Activated T-cell treated with anti-CD3 and anti-CD28 coated beads for 4 hours (primary cell): ENCODE data around the gene ERMP1.
"Not testable (repeated sequence)": the region's sequence is repeated elsewhere in the genome, so short reads cannot be mapped to it uniquely, and the experiment has no call there.

Experiments used
- DNase-seq: peaks from one replicate; pipeline ENCODE4 v3.0.0-alpha.2; 2020

Gene ERMP1, protein sequence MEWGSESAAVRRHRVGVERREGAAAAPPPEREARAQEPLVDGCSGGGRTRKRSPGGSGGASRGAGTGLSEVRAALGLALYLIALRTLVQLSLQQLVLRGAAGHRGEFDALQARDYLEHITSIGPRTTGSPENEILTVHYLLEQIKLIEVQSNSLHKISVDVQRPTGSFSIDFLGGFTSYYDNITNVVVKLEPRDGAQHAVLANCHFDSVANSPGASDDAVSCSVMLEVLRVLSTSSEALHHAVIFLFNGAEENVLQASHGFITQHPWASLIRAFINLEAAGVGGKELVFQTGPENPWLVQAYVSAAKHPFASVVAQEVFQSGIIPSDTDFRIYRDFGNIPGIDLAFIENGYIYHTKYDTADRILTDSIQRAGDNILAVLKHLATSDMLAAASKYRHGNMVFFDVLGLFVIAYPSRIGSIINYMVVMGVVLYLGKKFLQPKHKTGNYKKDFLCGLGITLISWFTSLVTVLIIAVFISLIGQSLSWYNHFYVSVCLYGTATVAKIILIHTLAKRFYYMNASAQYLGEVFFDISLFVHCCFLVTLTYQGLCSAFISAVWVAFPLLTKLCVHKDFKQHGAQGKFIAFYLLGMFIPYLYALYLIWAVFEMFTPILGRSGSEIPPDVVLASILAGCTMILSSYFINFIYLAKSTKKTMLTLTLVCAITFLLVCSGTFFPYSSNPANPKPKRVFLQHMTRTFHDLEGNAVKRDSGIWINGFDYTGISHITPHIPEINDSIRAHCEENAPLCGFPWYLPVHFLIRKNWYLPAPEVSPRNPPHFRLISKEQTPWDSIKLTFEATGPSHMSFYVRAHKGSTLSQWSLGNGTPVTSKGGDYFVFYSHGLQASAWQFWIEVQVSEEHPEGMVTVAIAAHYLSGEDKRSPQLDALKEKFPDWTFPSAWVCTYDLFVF

GRCh38 chr9:5832538-5833529 is at the start of gene ERMP1:
Gene ERMP1 (minus strand): TSS chr9:5833117. CDS start chr9:5833027, 90 bp downstream.
- peak; percentile 86 for DNase-seq

GRCh38 chr9:5882244-5883012 is 49.5 kb upstream of the ERMP1 start:
- DNase-seq, result not testable (repeated sequence)

- DNase-seq, result no peak
These were observed 46.7 kb upstream of the ERMP1 start for GRCh38 chr9:5879419-5880181.

DNA sequence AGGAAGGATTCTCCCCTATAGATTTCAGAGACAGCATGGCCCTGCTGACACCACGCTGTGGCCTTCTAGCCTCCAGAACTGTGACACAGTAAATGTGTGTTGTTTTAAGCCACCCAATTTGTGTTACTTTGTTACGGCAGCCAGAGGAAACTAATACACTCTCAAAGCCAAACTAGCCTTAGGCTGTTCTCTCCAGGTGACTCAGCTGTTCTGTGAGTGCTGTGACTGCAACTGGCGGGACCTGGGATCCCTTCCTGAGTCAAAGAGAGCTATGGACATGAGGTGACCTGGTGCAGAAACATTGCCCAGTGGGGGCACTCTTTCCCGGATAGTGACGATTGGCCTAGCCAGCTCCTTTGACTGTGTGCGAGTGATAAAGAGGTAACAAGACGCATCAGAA is 43.8 kb upstream of the ERMP1 start:
- no peak for DNase-seq

- DNase-seq, result no peak
These were observed 43.1 kb upstream of the ERMP1 start for GRCh38 chr9:5876026-5876425.

GRCh38 chr9:5874048-5874447 is 41.1 kb upstream of the ERMP1 start:
- no peak for DNase-seq

- DNase-seq, result no peak
These were observed 40.5 kb upstream of the ERMP1 start for GRCh38 chr9:5873439-5873838.

- no peak for DNase-seq
These were observed 39.6 kb upstream of the ERMP1 start for GRCh38 chr9:5872511-5872910.

GRCh38 chr9:5871785-5872184 is 38.9 kb upstream of the ERMP1 start:
- DNase-seq, result no peak

DNA sequence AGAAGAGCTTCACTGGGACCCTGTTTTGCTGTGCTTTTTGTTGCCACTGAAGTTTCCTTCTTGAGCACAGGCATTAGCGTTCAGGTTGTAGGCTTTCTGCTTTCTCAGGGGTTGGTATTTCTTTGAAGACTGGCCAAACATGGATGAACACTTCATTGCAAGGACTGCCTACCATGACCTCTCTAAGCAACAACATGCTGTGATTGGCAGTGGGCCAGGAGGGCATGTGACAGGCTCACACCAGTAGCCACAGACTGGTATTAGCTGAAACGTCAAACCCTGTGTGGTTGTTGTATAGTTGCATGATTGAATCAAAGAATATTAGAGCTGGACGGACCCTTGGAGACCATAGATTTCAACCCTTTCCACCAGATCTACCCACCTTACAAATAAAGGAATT is 37.8 kb upstream of the ERMP1 start:
- DNase-seq, result no peak

DNA sequence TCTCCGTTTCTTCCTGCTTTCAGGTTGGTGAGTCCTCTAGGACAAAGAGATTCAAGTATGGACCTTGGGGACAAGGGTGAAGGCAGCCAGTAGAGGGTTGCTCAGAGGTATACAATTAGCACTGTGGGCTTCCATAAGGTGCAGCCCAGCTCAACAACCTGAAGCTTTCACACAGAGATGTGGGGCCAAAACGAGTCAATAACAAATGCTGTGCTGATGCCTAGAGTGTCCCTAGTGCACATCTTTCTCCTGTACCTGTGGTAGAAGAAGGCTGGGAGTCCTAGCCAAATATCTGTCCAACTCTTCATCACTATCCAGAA is 37.1 kb upstream of the ERMP1 start:
- DNase-seq, result no peak

GRCh38 chr9:5869315-5870019 is 36.5 kb upstream of the ERMP1 start:
- no peak for DNase-seq

- no peak for DNase-seq
These were observed 35.3 kb upstream of the ERMP1 start for GRCh38 chr9:5868235-5868634.

- no peak for DNase-seq
These were observed 33.8 kb upstream of the ERMP1 start for GRCh38 chr9:5866685-5867084.

DNA sequence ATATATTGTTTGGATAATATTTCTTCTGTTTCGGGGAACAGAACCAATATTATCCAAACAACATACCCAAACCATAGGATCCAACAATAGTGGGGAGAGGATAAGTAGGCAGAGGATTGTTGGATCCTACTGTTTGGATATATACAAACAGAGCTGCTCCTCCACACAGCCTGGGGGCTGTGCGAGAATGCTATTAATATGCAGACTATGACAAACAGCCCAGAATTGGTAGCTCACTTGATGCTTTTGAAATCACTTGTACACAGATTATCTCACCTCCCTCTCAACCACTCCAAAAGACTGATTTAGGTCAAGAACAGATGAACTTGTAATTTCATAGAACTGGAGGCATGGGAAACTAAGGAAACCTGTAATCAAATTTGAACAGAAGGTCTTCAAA is 33.4 kb upstream of the ERMP1 start:
- no peak for DNase-seq

DNA sequence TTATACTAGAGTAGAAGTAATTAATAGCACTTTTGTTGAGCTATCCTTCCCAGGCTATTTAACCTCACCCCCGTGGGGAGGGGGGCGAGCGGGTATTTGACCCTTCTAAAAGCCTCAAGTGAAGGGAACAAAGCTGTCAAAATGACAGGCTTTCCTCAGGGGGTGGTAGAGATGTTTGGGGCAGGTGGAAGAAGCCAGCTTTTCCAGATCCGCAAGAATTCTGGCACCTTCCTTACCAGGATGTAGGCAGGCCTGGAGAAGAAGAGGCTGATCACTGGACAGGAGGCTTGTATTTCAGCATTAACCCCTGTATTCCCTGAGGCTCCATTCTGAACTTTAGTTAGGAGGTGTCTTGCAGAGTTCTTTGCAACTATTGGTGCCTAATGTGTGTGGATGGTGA is 31.5 kb upstream of the ERMP1 start:
- DNase-seq, result no peak

GRCh38 chr9:5863092-5863746 is 30.3 kb upstream of the ERMP1 start:
- no peak for DNase-seq

GRCh38 chr9:5858833-5859232 is 25.9 kb upstream of the ERMP1 start:
- DNase-seq, result no peak

DNA sequence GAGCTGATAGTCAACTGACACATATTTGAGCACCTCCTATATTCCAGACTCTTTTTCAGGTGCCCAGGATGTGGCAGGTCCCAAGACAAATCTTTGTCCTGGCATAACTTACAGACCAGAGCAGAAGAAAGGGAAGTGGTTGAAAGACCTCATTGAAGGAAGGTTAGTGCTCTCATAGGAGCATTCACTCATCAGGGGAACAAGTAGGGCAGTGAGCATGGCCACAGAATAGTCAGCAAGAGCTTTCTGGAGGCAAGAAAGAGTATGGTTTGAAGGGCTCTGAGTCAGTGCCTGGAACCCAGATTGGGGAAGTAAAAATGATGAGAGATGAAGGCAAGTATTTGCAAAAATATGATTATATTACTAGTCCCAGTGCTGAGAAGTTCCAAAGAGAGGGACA is 25.0 kb upstream of the ERMP1 start:
- no peak for DNase-seq
